NCI-H82 (cell line): Measurements from ENCODE around the gene RIN1.
"Not testable (repeated sequence)": the region's sequence is repeated elsewhere in the genome, so short reads cannot be mapped to it uniquely, and the experiment has no call there.

Source experiments
- DNase-seq: peaks from one replicate; lab custom pipeline; 2025; lab: John Stamatoyannopoulos, UW

Gene RIN1

DNA sequence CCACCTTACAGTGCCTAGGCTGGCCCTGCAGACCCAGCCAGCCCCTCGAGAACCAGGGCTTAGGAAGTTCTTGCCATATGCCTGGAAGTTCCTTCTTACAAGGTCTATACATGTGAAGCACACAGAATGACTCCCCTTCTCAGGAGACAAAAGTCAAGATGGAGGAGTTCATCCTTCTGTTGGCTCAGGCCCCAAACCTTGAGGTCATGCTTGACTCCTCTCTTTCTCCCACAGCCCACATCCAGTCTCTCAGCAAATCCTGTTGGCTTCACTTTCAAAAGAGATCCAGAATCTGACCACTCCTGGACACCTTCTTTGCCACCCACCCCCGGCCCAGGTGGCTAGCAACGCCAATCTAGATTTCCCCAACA lies 17.6 kb downstream of the RIN1 start:
- no peak for DNase-seq

DNA sequence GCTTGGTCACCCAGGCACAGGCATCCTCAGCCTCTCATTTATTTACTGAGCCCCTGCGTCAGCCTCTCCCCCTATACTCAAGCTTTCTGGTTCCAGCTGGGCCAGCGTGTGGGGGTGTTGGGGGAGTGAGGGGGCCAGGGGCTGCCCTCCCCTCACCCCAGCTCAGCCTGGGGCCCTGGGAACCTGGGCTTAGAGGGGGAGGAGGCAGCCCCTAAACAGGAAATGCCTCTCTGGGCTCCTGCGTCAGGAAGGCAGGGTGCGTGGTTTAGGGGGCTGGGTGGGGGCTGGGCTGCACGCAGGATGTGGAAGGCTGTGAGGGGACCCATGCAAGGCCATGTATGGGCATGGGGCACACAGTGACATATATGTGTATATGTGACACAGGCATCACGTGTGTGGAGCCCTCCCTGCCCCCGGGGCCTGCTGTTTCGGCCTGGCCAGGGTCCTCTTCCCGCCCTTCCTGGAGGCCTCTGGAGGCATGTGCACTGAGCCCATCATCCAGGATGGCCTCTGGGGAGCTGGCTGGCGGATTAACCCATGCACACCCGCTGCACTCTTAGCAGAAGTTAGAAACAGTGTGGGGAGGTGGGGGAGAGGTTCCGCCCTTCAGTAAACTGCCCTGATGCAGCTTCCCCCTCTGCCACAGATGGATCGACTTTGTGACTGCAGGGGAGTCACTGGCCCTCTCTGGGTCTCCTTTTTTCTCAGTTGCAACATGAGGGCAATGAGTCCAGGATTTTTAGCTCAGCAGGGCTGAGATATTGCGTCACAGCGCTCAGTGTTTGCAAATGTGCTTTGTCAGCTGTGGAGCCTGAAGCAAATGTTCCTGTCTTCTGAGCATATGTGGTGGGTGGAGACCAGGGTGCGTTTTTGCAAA lies 18.3 kb downstream of the RIN1 start:
- peak; percentile 81 for DNase-seq

DNA sequence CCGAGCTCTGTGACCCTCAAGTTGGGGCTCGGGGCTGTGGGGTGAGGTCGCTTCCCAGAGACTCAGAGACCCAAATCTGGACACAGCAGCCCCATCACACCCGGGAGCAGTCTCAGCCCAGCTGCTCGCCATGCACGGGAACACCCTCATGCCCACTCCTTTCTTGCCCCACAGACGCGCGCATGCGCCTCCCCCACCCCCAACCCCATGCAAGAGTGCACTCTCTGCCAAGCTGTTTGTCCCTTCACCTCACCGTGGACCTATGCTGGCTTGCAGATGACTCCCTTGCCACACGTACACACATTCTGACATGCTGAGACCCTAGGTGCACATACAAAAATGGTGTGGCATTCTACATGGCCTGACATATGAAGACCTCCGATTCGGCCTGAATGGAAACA lies 18.9 kb downstream of the RIN1 start:
- DNase-seq = peak; percentile 43

DNA sequence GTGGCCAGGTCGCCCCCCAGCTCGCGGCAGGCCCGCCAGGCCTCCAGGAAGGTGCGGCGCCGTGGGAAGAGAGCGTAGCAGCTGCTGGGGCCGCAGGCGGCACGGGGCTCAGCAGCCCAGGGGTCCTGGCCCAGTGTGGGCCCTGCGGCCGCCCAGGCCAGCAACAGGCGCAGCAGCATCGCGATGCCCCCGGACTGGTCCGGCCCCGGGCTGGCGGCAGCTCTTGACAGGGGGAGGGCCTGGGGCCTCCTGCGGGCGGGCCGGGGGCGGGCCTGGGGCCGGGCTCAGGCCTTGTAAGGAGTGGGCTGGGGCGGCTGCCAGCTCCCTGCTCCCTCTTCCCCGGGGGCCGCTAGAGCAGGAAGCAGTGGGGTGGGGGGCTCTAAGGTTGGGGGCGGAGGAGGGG lies 19.4 kb downstream of the RIN1 start, which contains the start of gene CD248:
CD248 (minus strand) TSS at position 196 of the 403 bp plus-strand sequence; CDS start at position 179, 17 bp downstream.
- DNase-seq = peak; percentile 29

DNA sequence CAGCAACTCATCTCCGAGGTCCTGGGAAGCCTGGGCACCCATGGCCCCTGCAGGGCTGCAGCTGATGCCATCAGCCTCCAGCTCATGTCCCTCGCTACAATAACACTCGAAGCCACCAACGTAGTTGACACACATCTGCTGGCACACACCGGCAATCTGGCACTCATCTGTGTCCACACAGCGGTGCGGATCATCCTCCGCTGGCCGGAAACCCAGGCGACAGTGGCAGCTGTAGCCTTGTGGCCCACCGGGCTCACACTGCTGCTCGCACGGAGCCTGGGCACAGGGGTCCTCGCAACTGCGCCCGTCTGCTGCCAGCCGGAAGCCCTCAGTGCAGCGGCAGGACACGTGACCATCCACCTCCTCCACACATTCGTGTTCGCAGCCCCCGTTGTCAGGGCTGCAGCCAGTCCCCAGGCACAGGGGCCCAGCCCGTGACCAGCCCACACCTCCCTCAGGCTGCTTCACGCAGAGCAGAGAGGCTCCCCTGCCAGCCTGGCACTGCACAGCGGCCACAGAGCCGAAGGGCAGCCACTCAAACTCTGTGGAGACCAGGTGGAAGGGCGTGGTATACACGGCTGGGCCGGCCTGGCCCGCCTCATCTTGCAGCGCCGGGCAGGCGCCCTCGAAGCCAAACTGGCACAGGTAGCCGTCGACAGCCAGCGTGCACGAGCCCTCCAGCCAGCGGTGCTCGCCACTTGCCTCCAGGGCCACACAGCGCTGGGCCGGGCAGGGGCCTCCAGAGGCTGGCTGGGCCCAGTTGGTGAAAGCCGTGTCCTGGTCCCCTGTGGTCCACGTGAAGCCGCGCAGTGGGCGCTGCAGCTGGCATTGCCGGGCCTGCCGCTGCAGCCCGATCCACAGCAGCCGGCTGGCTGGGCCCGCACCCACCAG lies 20.1 kb downstream of the RIN1 start:
- no peak for DNase-seq

DNA sequence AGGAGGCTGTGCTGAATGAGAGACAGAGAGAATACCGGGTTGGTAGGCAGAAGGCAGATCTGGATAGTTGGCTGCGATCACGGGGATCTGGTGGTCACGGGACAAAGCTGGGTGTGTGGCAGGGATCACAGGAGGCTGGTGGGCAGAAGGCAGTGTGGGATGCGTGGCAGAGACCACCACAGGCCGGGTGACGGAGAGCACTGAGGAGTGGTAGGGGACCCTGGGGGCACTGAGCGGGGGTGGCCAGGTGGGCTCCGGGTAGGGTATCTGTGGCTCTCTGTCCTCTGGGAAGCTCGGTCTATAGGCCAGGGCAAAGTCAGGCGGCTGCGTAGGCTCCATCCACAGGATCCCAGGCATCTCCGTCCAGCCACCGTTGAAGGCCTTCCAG lies 20.7 kb downstream of the RIN1 start:
- DNase-seq = no peak

DNA sequence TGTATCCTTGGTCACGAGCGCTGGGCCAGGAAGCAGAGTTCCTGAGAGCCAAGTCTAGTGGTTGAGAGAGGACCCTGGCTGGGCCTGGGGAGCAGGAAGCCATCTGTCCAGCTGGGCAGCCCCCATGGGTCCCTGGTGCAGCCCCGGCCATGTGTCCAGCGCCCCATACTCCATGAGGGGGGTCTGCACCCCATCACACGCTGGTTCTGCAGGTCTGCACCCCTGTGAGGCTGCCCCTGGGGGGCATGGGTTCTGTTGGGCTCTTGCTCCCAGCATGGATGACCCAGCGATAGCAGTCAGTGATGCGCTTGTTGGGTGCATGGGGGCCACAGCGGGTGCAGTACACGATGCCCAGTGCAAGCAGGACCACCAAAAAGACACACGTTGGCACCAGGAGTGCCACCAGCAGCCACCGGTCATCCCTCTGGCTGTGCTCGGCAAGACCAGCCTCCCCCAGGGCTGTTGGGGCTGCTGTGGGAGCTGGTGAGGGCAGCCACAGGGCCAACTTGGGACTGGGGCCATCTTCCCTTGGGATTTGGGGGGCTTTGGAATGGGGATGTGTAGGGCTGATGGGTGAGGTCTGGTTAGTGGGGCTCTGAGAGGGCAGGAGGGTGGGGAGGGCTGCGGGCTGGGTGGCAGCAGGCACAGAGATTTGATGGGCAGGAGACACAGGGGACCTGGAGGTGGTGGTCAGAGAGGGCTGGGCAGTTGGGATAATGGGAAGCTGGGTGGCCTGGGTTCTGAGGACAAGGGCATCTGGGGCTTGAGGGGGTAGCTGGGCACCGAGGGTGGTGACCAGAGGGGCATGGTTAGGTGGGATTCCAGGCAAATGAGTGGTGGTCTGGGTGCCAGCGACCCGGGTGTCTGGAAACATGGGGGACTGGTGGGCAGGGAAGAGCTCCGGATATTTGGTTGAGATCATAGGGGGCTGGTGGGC lies 21.4 kb downstream of the RIN1 start:
- no peak for DNase-seq

DNA sequence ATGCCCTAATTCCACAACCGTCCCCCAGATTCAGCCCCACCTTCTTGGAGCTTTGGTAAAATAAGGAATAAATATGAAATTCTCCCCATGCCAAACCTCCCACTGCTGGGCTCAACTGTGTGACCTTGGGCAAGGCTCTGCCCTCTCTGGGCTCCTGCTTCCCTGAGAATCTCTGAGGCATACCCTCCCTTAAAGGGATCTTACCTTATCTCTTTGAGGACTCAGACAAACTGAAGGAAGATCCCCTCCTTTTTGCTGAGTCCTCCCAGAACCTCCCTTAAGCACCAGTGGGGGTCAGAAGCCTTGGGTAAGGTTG lies 22.1 kb downstream of the RIN1 start:
- no peak for DNase-seq

DNA sequence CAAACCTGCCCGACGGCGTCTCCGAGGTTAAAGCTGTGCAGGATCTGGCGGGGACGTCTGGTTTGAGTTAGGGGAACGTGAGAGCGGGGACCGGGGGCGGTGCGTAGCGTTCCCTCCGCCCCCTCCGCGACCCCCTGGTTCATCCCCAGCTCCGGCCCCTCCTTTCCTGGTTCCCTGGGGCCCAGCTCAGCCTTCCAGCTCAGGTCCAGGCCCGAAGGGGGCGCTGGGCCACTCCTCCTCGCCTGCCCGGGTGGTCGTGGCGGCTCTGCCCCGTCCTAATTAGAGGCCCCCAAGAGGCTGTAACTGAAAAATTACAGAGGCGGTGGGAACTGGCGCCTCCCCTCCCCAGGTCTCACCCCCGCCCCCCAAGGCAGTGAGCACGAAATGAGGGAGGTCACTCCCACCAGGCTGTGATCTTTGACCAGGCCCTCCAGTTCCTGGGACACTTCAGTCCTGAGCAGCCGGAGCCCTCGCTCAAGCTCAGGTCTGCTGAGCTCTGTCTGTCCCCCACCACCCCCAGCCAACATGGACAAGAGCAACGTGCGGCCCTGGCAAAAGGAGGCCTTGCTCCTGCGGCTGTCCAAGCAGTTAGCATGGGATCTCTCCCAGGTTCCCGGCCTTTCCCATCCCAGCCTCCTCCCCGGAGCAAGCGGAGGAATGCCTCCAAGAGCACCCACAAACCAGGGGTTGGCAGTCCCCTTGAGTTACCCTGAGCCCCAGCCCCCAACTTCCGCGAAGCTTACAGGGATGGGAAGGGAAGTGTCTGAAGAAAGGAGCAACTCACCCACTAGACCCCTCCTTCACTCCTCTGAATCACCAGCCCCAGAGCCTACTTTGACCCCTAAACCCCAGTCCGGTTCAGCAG lies 22.7 kb downstream of the RIN1 start:
- DNase-seq = peak; percentile 76

DNA sequence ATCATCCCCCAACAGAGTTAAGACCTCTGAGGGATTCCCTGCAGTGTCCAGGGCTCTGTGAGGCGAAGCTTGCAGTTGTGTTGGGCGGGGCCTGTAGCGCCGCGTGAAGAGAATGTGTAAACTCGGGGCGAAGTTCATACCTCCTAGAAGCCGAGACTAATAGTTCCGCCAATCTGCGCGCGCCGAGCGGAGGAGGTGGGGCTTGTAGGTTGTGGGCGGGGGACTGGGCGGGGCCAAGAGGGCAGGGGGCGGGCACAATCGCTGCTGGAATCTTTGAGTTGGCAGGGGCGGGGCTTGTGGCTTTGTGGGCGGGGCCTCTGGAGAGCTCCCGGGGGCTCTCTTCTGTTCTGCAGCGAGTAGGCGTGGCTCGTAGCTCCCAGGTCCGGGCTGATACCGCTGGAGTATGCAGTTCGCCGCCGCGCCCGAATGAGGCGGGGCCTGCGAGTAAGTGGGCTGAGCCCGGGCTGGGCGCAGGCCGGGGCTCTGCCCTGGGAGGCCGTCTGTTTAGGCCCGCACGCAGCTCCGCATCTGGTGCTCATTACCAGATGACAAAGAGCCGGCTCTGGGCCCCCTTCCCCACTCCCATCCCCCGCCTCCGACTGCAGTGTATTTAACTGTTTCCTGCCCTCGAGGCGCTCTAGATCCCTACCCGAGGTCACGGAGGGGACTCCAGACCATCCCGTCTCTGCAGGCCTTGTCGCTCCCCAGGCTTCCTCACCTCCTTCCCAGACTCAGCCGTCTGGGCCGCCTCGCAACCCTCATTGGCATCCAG lies 23.5 kb downstream of the RIN1 start:
- DNase-seq = peak; percentile 98

DNA sequence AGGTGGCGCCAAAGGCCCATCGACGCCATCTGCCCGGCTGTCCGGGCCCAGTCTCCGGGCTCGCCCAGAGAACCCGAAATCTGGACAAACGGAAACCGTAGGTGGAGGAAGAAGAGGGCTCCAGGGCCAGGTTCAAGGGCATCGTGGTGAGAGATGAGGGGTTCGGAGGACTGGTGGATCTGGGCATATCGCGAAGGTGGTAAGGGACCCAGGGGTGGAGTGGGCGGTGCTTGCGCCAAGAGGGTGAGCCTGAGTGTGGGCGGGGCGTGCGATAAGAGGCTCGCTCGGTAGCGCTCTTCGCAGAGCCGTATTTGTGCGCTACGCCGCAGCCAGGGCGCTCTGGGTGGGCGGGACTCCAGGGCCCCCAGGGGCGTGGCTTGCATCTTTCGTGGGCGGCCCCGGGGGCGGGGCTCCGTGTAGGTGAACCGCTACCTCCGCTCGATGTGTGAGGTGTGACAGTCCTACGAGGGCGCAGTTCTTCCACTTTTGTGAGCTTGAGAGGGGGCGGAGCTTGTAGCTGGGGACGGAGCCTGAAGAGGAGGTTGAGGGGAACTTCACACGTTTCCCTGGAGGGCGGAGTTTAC lies 24.2 kb downstream of the RIN1 start:
- DNase-seq = peak; percentile 97

DNA sequence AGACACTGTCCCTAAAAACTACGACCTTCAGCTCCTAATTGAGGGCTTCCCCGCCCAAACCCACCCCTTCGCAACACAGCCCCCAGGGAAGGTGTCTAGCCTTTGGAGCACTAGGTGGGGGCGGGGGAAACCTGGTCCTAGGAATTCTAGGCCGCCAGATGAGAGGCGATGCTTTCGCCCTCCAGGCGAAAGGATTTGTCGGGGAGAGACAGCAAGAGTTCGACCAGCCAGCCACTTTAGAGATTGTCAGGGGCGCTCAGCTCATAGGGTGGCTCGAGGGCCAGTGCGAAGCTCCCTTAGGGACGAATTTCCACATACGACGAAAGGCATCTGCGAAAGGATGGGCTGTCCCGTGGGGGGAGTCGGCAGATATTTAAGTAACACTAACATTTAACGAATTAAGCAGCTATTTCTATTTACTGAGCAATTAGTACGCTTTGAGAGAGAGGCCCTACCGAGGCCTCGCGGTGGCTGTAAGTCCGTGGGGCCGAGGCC lies 24.7 kb downstream of the RIN1 start:
- DNase-seq = peak; percentile 76

DNA sequence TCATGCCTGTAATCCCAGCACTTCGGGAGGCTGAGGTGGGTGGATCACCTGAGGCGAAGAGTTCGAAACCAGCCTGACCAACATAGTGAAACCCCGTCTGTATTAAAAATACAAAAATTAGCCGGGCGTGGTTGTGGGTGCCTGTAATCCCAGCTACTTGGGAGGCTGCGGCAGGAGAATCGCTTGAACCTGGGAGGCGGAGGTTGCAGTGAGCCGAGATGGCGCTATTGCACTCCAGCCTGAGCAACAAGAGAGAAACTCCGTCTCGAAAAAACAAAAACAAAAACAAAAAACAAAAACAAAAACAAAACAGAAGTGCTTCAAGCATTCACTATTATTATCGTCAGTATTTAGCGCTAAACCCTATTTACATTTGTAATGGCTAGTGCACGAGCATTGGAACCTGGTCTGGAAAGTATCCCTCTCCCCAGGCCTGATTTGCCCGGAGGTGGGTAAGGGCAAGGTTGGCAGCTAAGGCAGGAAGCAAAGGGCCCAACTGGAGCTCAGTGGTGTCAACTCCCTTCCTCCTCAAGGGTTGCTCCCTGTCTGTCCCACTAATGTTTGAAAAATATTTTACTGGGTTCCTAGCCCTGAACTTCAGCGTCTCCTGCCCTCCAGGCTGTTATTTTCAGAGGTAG lies 25.3 kb downstream of the RIN1 start:
- not testable (repeated sequence) for DNase-seq

DNA sequence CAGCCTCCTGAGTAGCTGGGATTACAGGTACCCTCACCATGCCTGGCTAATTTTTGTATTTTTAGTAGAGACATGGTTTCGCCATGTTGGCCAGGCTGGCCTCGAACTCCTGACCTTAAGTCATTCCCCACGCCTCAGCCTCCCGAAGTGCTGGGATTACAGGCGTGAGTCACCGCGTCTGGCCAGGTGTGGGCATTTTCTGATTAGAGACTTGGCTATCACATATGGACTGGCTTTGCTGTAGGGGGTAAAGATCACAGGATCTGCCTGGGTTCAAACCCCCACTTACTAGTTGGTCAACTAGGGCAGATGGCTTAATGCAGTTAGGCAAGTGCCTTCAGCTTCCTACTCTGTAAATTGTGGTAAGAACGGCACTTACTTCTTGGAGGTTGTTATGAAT lies 25.9 kb downstream of the RIN1 start:
- no peak for DNase-seq

DNA sequence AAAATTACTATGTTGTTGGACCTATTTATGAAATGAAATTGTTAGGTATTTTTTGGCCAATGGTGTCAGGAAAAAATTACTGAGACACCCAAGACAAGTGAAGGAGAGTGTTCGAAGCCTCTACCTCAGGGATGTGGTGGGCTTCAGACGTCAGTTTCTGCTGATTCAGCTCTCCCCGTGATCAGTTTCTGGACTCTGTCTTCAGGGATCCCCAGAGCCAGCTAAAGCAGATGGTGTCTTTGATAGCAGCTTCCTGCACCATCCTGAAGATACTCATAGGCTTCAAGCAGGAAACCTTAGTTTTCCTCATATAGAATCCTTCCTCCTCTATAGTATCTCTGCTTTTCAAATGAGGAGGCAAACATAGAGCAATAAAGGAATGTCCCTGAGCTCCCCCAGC lies 26.8 kb downstream of the RIN1 start:
- no peak for DNase-seq

DNA sequence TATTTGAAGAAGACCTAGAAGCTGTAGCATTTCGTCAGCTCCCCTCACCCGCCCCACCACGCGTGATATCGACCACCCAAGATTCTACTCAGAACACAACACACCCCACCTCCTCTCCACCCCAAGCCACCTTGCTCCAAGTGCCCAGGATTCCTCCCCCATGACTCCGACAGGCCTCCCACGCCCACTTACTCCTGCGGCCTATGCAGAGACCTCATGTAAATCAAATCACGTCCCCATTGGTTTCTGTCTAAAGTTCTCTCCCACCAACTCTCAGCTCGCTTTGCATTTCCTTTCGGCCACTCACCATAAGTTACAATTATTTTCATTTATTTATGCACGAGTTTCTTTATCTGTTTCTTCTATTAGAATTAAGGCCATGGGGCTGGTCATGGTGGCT lies 33.6 kb downstream of the RIN1 start:
- no peak for DNase-seq

DNA sequence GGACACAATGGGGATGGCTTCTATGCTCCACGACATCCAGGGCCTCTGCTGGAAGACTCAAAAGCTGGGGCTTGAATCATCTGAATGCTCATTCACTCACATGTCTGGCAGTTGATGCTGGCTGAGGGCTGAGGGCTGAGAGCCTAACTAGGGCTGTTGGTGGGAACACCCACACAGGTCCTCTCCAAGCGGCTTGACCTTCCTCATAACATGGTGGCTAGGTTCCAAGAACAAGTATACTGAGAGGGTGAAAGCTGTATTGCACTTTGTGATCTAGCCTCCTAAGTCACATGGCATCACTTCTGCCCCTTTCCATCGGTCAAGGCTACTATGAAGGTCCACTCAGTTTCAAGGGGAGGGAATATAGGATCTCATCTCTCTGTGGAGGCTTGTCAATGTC lies 37.0 kb downstream of the RIN1 start:
- DNase-seq = no peak

DNA sequence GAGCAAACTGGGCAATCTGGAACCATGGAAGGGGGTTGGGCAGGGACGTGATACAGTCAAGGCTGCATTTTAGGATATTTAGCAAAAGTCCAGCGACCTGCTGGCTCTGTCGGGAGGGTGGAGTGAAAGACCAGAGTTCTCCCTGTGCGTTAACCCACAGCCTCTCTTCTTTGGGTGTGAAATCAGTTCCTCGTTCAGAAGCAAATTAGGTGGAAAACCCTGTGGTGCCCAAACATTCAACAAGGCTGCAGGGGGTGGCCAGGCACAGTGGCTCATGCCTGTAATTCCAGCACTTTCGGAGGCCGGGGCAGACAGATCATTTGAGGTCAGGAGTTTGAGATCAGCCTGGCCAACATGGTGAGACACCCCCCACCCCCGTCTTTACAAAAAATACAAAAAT lies 38.6 kb downstream of the RIN1 start:
- no peak for DNase-seq
